ENCODE results near the gene ANTXR1. TPM values are rescaled to one million over a fixed set of nuclear protein-coding genes. Genes with fewer than 3 reads are reported as not detected.

ANTXR1 gene
- total RNA-seq, 1 experiment from 2014 or later: 0.66 TPM

GRCh38 chr2:68970566-68971265 is 42.3 kb upstream of the ANTXR1 start:
- TF ChIP-seq, protein P1, sequence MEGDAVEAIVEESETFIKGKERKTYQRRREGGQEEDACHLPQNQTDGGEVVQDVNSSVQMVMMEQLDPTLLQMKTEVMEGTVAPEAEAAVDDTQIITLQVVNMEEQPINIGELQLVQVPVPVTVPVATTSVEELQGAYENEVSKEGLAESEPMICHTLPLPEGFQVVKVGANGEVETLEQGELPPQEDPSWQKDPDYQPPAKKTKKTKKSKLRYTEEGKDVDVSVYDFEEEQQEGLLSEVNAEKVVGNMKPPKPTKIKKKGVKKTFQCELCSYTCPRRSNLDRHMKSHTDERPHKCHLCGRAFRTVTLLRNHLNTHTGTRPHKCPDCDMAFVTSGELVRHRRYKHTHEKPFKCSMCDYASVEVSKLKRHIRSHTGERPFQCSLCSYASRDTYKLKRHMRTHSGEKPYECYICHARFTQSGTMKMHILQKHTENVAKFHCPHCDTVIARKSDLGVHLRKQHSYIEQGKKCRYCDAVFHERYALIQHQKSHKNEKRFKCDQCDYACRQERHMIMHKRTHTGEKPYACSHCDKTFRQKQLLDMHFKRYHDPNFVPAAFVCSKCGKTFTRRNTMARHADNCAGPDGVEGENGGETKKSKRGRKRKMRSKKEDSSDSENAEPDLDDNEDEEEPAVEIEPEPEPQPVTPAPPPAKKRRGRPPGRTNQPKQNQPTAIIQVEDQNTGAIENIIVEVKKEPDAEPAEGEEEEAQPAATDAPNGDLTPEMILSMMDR (IDR thresholded peaks at IDR 0.05; ENCODE audit: unreplicated experiment): no peak
- intact Hi-C loops (cut with micrococcal nuclease; ENCODE audit: unreplicated experiment): no loop called here
- H3K36me3 Mint-ChIP-seq (ENCODE audit: insufficient read depth, unreplicated experiment): no peaks in the 10 kb centered on the region
- CTCF ChIA-PET: no interaction called here
- no peaks in the 10 kb centered on the region for H3K4me1 Mint-ChIP-seq (ENCODE audit: low read depth, unreplicated experiment)
- BruUV-seq (replicated peaks): no TSS peak
- no peaks in the 10 kb centered on the region for H3K9me3 Mint-ChIP-seq (ENCODE audit: low read depth, unreplicated experiment)
- peaks cover 58% of the 10 kb centered on the region for H3K27me3 Mint-ChIP-seq (ENCODE audit: unreplicated experiment)
- no peak overlapping the region for H3K27ac Mint-ChIP-seq (ENCODE audit: unreplicated experiment)
- no peak for DNase-seq
- H3K4me3 Mint-ChIP-seq (ENCODE audit: low read depth, unreplicated experiment): no peak overlapping the region

DNA sequence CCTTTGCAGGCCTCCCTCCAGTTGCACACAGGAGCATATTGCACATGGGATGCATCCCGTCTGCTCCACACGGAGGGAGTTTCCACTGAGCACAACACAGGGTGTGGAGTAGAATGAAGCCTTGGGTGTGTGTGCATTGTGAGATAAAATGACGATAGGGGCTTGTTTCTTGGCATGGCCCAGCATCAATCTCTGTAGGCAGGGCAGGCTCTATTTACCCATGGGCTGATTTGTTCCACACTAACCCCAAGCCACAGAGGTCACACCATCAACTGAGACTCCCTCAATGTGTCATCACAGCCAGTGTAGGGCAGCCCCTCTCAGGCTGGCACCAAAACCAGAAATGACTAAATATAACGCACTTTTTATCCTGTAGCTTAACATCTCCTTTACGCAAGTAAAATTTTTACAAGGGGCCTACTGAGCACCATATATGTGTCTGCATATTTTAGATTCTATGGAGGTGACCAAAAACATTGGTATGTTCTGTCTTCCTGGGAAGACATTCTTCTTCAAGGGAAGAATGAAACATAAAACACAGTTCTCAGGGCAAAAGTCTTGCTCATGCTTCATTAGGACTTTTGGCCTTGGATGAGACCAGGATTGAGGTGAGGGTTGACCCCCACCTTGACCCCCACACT is 41.3 kb upstream of the ANTXR1 start:
- intact Hi-C loops (cut with micrococcal nuclease; ENCODE audit: unreplicated experiment): no loop called here
- DNase-seq: peak; percentile 17
- CTCF ChIA-PET: interaction anchor here (0.6 kb wide), 1 partner anchor 17 kb away, joined by 3 read pairs; no protein-coding TSS in a partner anchor
- H3K27ac Mint-ChIP-seq (ENCODE audit: unreplicated experiment): no peak overlapping the region
- no peaks in the 10 kb centered on the region for H3K36me3 Mint-ChIP-seq (ENCODE audit: insufficient read depth, unreplicated experiment)
- peaks cover 50% of the 10 kb centered on the region for H3K27me3 Mint-ChIP-seq (ENCODE audit: unreplicated experiment)
- no peaks in the 10 kb centered on the region for H3K9me3 Mint-ChIP-seq (ENCODE audit: low read depth, unreplicated experiment)
- H3K4me3 Mint-ChIP-seq (ENCODE audit: low read depth, unreplicated experiment): no peak overlapping the region
- no peaks in the 10 kb centered on the region for H3K4me1 Mint-ChIP-seq (ENCODE audit: low read depth, unreplicated experiment)
- no TSS peak for BruUV-seq (replicated peaks)
- TF ChIP-seq, protein P1 (IDR thresholded peaks at IDR 0.05; ENCODE audit: unreplicated experiment): no peak

DNA sequence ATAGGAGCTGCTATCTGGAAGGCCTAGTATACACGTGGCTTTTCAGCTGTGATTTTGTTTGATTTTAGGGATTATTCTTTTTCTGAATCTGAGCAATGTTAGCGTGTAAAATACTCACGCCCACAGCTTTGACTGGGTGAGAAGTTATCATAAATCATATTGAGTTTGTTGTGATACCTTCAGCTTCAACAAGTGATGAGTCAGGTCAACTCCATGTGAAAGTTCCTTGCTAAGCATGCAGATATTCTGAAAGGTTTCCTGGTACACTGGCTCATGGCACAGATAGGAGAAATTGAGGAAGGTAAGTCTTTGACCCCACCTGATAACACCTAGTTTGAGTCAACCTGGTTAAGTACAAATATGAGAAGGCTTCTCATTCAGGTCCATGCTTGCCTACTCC is 38.7 kb upstream of the ANTXR1 start, which contains the start of gene GKN1:
Gene GKN1 (plus strand): TSS at position 386 of the 400 bp plus-strand sequence. CDS start 42 bp downstream, outside the sequence.
- no peaks in the 10 kb centered on the region for H3K4me1 Mint-ChIP-seq (ENCODE audit: low read depth, unreplicated experiment)
- no TSS peak for BruUV-seq (replicated peaks)
- CTCF ChIA-PET: no interaction called here
- H3K27ac Mint-ChIP-seq (ENCODE audit: unreplicated experiment): no peak within 1 kb of the TSS
- H3K36me3 Mint-ChIP-seq (ENCODE audit: insufficient read depth, unreplicated experiment): no peaks in the 10 kb centered on the region
- intact Hi-C loops (cut with micrococcal nuclease; ENCODE audit: unreplicated experiment): no loop called here
- TF ChIP-seq, protein P1 (IDR thresholded peaks at IDR 0.05; ENCODE audit: unreplicated experiment): no peak
- peaks cover 44% of the 10 kb centered on the region for H3K27me3 Mint-ChIP-seq (ENCODE audit: unreplicated experiment)
- H3K9me3 Mint-ChIP-seq (ENCODE audit: low read depth, unreplicated experiment): no peaks in the 10 kb centered on the region
- H3K4me3 Mint-ChIP-seq (ENCODE audit: low read depth, unreplicated experiment): no peak within 1 kb of the TSS
- DNase-seq: no peak

- TF ChIP-seq, protein P1 (IDR thresholded peaks at IDR 0.05; ENCODE audit: unreplicated experiment): no peak
- no peak overlapping the region for H3K4me3 Mint-ChIP-seq (ENCODE audit: low read depth, unreplicated experiment)
These were observed 37.9 kb upstream of the ANTXR1 start for GRCh38 chr2:68974946-68975665.

More at GRCh38 chr2:68974946-68975665, 37.9 kb upstream of the ANTXR1 start:
- no peaks in the 10 kb centered on the region for H3K4me1 Mint-ChIP-seq (ENCODE audit: low read depth, unreplicated experiment)
- DNase-seq: no peak
- H3K27me3 Mint-ChIP-seq (ENCODE audit: unreplicated experiment): peaks cover 52% of the 10 kb centered on the region
- H3K9me3 Mint-ChIP-seq (ENCODE audit: low read depth, unreplicated experiment): no peaks in the 10 kb centered on the region
- H3K27ac Mint-ChIP-seq (ENCODE audit: unreplicated experiment): no peak overlapping the region
- CTCF ChIA-PET: no interaction called here
- no TSS peak for BruUV-seq (replicated peaks)
- H3K36me3 Mint-ChIP-seq (ENCODE audit: insufficient read depth, unreplicated experiment): no peaks in the 10 kb centered on the region
- intact Hi-C loops (cut with micrococcal nuclease; ENCODE audit: unreplicated experiment): no loop called here

Measured in Calu3 (cell line).